T47D (cell line): Measurements from ENCODE around the gene ALDH1L1.

Source experiments
- DNase-seq, 2 experiments: peaks; one replicate each; pipeline versions ENCODE4 v3.0.0 to v3.0.0-alpha.2; 2011 to 2012; ENCODE audit warnings: low read depth in 1 of 2, low spot score in 1 of 2
- JUND ChIP-seq: IDR thresholded peaks from 2 replicates; pipeline ENCODE4 v1.6.1; 2012; ENCODE audit warnings: low read depth
- in situ Hi-C: cut with HindIII; loops from 2 replicates; pipeline ENCODE4 v1.10.0; 2016; ENCODE audit warnings: low sequenced_read_pairs, low pct_unique_long_range_greater_than_20kb

The ALDH1L1 gene

GRCh38 chr3:126125781-126126251 is 54.6 kb downstream of the ALDH1L1 start:
- in situ Hi-C loops, result no loop called here
- DNase-seq, result no peak
- no peak for TF ChIP-seq JUND

- no peak for DNase-seq
- in situ Hi-C loops, result no loop called here
- TF ChIP-seq JUND, result no peak
These were observed 55.0 kb downstream of the ALDH1L1 start for GRCh38 chr3:126125341-126125740.

DNA sequence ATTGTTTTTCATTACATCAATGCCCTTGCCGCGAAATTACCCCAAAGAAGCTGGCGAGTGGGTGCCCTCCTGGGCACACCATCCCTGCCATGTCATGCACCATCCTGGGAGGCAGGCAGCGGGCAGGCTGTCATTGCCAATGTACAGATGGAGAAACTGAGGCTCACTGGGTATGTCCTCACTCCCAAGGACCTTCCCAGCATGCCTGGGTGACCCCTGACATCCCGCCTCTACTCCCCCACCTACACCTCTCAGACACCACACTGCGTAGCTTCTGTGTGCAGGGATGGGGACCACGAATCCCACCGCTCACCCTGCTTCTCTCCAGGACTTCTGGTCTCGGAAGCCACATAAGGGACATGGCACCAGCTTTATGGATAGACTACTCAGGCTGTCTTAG is 55.5 kb downstream of the ALDH1L1 start:
- TF ChIP-seq JUND, result no peak
- DNase-seq, result no peak
- in situ Hi-C loops, result no loop called here

- no peak for DNase-seq
- in situ Hi-C loops, result no loop called here
- TF ChIP-seq JUND, result no peak
These were observed 56.1 kb downstream of the ALDH1L1 start for GRCh38 chr3:126124148-126124868.

DNA sequence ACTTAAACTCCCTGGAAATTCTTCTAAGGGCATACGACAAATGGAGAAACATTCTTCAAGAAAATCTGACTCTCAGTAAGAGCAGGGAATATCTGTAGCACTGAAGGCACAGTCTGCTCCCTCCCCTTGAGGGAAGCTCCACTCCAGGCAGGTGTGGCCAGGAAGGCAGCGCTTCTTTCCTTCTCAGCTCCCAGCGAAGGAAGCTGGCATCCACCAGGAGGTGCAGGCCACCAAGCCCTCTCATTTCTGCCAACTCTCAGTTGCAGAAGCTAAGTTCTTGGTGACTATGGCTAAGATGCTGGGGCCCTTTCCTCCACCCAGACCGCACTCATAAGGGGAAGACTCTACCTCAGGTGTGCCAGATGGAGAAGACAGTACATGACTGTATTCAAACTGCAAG is 58.8 kb downstream of the ALDH1L1 start:
- TF ChIP-seq JUND, result no peak
- no peak for DNase-seq
- in situ Hi-C loops, result no loop called here

DNA sequence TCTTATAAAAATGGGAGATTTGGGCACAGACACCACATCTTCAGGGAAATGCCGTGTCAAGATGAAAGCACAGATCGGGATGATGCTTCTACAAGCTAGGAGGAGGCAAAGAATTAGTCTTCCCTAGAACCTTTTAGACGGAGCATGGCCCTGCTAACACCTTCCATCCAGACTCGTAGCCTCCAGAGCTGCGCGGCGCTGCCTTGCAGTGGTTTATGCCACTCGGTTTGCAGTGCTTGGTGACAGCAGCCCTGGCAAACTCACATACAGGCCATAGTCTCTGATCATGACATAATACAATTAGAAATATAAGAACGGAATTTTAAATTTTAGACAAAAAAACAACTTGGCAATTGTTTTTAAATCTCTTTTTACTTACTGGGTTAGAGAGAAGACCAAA is 59.3 kb downstream of the ALDH1L1 start:
- no peak for TF ChIP-seq JUND
- DNase-seq, result no peak
- in situ Hi-C loops, result no loop called here

DNA sequence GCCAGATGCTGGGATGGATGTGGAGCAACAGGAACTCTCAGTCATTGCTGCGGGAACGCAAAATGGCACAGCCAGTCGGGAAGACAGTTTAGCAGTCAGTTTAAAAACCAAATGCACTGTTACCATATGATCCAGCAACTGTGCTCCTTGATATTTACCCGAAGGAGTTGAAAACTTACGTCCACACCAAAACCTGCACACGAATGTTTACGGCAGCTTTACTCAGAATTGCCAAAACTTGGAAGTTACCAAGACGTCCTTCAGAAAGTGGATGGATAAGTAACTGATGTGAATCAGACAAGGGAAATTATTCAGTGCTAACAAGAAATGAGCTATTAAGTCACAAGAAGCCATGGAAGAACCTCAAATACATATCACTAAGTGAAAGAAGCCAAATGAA is 60.4 kb downstream of the ALDH1L1 start:
- DNase-seq, result no peak
- TF ChIP-seq JUND, result no peak
- in situ Hi-C loops, result no loop called here

- in situ Hi-C loops, result no loop called here
- no peak for TF ChIP-seq JUND
- peak in 1 of 2 experiments; percentile 16 for DNase-seq
These were observed 61.2 kb downstream of the ALDH1L1 start for GRCh38 chr3:126119008-126119675.

DNA sequence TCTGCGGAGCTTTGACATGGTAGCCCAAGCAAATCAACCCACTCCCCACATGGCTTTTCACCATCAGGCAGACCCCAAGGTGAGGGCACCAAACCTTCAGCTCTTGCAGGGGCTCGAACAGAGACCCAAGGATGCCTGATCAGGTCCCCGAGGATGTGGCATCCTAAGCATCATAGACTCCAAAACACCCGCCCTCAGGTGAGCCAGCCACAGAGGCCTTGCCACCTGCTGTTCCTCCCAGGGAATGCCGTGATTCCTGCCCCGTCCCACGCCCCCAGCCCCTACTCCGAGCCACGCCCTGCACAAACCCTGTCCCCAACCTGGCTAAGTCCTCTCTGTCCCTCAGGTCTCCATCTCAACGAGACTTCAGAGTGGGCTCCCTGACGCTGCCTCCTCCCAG is 61.8 kb downstream of the ALDH1L1 start:
- TF ChIP-seq JUND, result no peak
- DNase-seq, result no peak
- in situ Hi-C loops, result no loop called here

DNA sequence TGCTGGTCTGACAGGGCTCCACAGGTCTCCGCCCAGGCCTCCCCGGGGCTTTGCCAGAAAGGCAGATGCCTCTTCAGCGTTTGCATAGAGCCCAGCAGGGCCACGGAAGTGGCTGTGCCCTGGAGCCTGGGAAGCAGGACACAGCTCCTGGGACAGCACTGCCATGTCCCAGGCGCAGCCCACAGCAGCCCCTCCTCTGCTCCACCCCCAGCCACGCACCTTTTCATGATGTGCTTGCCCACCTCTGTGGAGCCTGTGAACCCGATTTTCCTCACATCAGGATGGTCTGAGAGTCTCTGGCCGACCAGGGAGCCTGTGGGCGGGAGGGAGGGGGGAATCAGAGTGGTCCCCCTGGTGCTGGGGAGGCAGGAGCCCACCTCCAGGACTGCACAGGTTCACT is 62.6 kb downstream of the ALDH1L1 start:
- in situ Hi-C loops, result no loop called here
- DNase-seq, result no peak
- TF ChIP-seq JUND, result no peak

DNA sequence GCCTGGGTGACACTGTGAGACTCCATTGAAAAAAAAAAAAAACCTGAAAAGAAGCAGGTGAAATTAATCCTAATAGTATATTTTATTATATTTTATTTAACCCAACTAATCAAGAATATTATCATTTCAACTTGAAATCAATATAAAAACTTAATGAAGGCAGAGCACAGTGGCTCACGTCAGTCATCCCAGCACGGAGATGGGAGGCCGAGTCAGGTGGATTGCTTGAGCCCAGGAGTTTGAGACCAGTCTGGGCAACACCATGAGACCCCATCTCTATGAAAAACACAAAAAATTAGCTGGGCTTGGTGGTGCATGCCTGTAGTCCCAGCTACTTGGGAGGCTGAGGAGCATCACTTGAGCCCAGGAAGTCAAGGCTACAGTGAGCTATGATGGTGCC is 63.2 kb downstream of the ALDH1L1 start:
- TF ChIP-seq JUND, result no peak

DNA sequence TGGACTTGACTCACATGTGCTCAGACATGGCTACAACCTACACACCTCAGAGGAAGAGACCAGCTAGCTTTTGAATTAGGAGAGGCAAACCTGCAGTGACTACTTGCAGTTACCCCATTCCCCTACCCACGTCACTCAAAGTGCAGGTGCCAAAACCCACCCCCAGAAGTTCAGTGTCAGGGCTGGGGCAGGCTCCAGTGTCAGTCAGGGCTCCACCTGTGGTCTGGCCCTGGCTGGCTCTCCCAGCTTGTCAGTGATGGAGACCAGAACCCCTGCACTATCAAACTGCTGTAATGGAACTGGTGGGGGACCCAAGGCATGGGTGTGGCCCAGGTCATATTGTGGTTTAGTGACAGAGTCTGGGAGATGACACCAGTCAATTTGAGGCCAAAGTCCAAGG is 63.9 kb downstream of the ALDH1L1 start:
- in situ Hi-C loops, result no loop called here
- no peak for DNase-seq
- no peak for TF ChIP-seq JUND

More for the DNA sequence above, 63.2 kb downstream of the ALDH1L1 start:
- in situ Hi-C loops, result no loop called here
- no peak for DNase-seq
